SK-N-SH (cell line): ENCODE results near the gene GIT2. TPM values are rescaled to one million over a fixed set of nuclear protein-coding genes. Genes with fewer than 3 reads are reported as not detected.
A peak's percentile ranks its signal among the peaks of the same experiment; 100 is the strongest.

ENCODE experiments used
- CTCF ChIA-PET: fragments of 300-600, 350-600 bp; formaldehyde crosslinking; extraction: SDS; loops from one replicate; lab custom pipeline; 2021; lab: Yijun Ruan, JAX
- POLR2A ChIA-PET: fragments of 350-600 bp; sonication (Branson Sonifier 250); formaldehyde crosslinking; extraction: SDS; loops from one replicate; lab custom pipeline; 2020; ENCODE audit warnings: antibody characterized with exemption, inconsistent platforms; lab: Yijun Ruan, JAX
- DNase-seq: peaks from one replicate; pipeline ENCODE4 v3.0.0; 2012
- H2AFZ ChIP-seq: fragments of 200-600 bp; sonication (generic); 2 replicates; pipeline ENCODE4 v1.8.1; 2016; ENCODE audit warnings: antibody characterized with exemption, mild to moderate bottlenecking, low read depth
- H3F3A ChIP-seq: fragments of 200-600 bp; sonication (generic); replicated peaks from 2 replicates; pipeline ENCODE3; 2016; ENCODE audit warnings: antibody characterized with exemption, mild to moderate bottlenecking; ENCODE audit not compliant: insufficient read depth
- H3K27ac ChIP-seq, 2 experiments: fragments of 200-500 bp in 1 of 2; fragments of 200-600 bp in 1 of 2; sonication (Bioruptor generic) in 1 of 2; sonication (generic), shearing (Covaris generic) in 1 of 2; 2 replicates each; pipeline versions ENCODE4 v1.5.1 to v1.6.1; 2014 to 2016; ENCODE audit warnings: low read depth in 2 of 2, inconsistent platforms in 1 of 2, low read length in 1 of 2, mild to moderate bottlenecking in 1 of 2, mixed read lengths in 1 of 2
- H3K27me3 ChIP-seq: fragments of 200-600 bp; sonication (generic), shearing (Covaris generic); 2 replicates; pipeline ENCODE4 v1.6.1; 2016; ENCODE audit warnings: mixed run types; ENCODE audit not compliant: insufficient read depth
- H3K36me3 ChIP-seq, 2 experiments: fragments of 200-500 bp in 1 of 2; fragments of 200-600 bp in 1 of 2; sonication (Bioruptor generic) in 1 of 2; sonication (generic) in 1 of 2; replicated peaks in 1 of 2; 2 replicates each; pipeline versions ENCODE3 to v1.5.1; 2014 to 2016; ENCODE audit warnings: low read length in 1 of 2, mild to moderate bottlenecking in 1 of 2; ENCODE audit not compliant: insufficient read depth in 2 of 2, control insufficient read depth in 1 of 2
- H3K4me1 ChIP-seq, 2 experiments: fragments of 200-500 bp in 1 of 2; fragments of 200-600 bp in 1 of 2; sonication (Bioruptor generic) in 1 of 2; sonication (generic), shearing (Covaris generic) in 1 of 2; 2 replicates each; pipeline versions ENCODE4 v1.5.1 to v1.6.1; 2014 to 2016; ENCODE audit warnings: low read depth in 1 of 2, low read length in 1 of 2, mixed run types in 1 of 2; ENCODE audit not compliant: insufficient read depth in 2 of 2, control insufficient read depth in 1 of 2
- H3K4me2 ChIP-seq: fragments of 200-600 bp; sonication (generic), shearing (Covaris generic); 2 replicates; pipeline ENCODE4 v1.6.1; 2017; ENCODE audit warnings: mixed run types
- H3K4me3 ChIP-seq, 2 experiments: fragments of 200-500 bp in 1 of 2; fragments of 200-600 bp in 1 of 2; sonication (Bioruptor generic) in 1 of 2; sonication (generic), shearing (Covaris generic) in 1 of 2; 2 replicates each; pipeline versions ENCODE4 v1.5.1 to v1.8.1; 2014 to 2016; ENCODE audit warnings: low read depth in 2 of 2, inconsistent platforms in 1 of 2, low read length in 1 of 2, mild to moderate bottlenecking in 1 of 2, mixed read lengths in 1 of 2, moderate library complexity in 1 of 2
- H3K79me2 ChIP-seq: fragments of 200-600 bp; sonication (generic); 2 replicates; pipeline ENCODE4 v1.8.1; 2017; ENCODE audit warnings: mild to moderate bottlenecking; ENCODE audit not compliant: insufficient read depth
- H3K9ac ChIP-seq: fragments of 200-600 bp; sonication (generic); 2 replicates; pipeline ENCODE4 v1.6.1; 2017; ENCODE audit warnings: mixed run types
- H3K9me2 ChIP-seq: fragments of 200-600 bp; sonication (generic); 2 replicates; pipeline ENCODE4 v1.6.1; 2017; ENCODE audit warnings: mixed run types
- H3K9me3 ChIP-seq: fragments of 200-600 bp; sonication (generic); 2 replicates; pipeline ENCODE4 v1.6.1; 2017; ENCODE audit warnings: mixed run types, mild to moderate bottlenecking, moderate library complexity
- H4K20me1 ChIP-seq: fragments of 200-600 bp; sonication (generic); 2 replicates; pipeline ENCODE4 v1.6.1; 2017; ENCODE audit warnings: mild to moderate bottlenecking, mixed run types; ENCODE audit not compliant: insufficient read depth
- CHD2 ChIP-seq: fragments of 150-350 bp; IDR thresholded peaks from 2 replicates; pipeline ENCODE4 v1.6.1; 2018; ENCODE audit warnings: low read length; ENCODE audit not compliant: partially characterized antibody
- CTCF ChIP-seq: fragments of 200-600 bp; sonication (generic); IDR thresholded peaks from 2 replicates; pipeline ENCODE4 v1.6.1; 2017; ENCODE audit warnings: antibody characterized with exemption, mild to moderate bottlenecking, moderate library complexity
- FOSL2 ChIP-seq: IDR thresholded peaks from 2 replicates; pipeline ENCODE4 v1.4.0; 2012; ENCODE audit warnings: low read depth, mild to moderate bottlenecking, moderate library complexity, borderline replicate concordance
- FOXJ3 ChIP-seq: sonication (generic); formaldehyde crosslinking; IDR thresholded peaks from 2 replicates; pipeline ENCODE4 v1.5.1; 2020; ENCODE audit warnings: mild to moderate bottlenecking, missing genetic modification reagents
- FOXM1 ChIP-seq: IDR thresholded peaks from 2 replicates; pipeline ENCODE4 v1.4.0; 2012; ENCODE audit warnings: low read depth, mild to moderate bottlenecking
- GABPA ChIP-seq: IDR thresholded peaks from 2 replicates; pipeline ENCODE4 v1.4.0; 2012; ENCODE audit warnings: low read depth, mild to moderate bottlenecking
- JUND ChIP-seq: IDR thresholded peaks from 2 replicates; pipeline ENCODE4 v1.4.0; 2012
- MAX ChIP-seq: IDR thresholded peaks from 2 replicates; pipeline ENCODE4 v1.4.0; 2012; ENCODE audit warnings: low read depth
- MEF2A ChIP-seq: IDR thresholded peaks from 2 replicates; pipeline ENCODE4 v1.4.0; 2012; ENCODE audit warnings: low read depth, borderline replicate concordance
- NFIC ChIP-seq: IDR thresholded peaks from 2 replicates; pipeline ENCODE4 v1.4.0; 2012; ENCODE audit warnings: borderline replicate concordance
- NRF1 ChIP-seq: IDR thresholded peaks from 2 replicates; pipeline ENCODE4 v1.6.1; 2012; ENCODE audit warnings: low read depth, mild to moderate bottlenecking, low read length
- PBX3 ChIP-seq: IDR thresholded peaks from 2 replicates; pipeline ENCODE4; 2012
- POLR2AphosphoS5 ChIP-seq: IDR thresholded peaks from 2 replicates; pipeline ENCODE4 v1.6.1; 2012; ENCODE audit warnings: low read depth, low read length
- RAD21 ChIP-seq: IDR thresholded peaks from 2 replicates; pipeline ENCODE4 v1.6.1; 2012; ENCODE audit warnings: mild to moderate bottlenecking, low read length
- REST ChIP-seq: IDR thresholded peaks from 2 replicates; pipeline ENCODE4 v1.6.1; 2012; ENCODE audit warnings: mild to moderate bottlenecking, low read depth, low read length, moderate library complexity
- RXRA ChIP-seq: IDR thresholded peaks from 2 replicates; pipeline ENCODE4 v1.4.0; 2012; ENCODE audit warnings: low read depth, mild to moderate bottlenecking, borderline replicate concordance
- SIN3A ChIP-seq: IDR thresholded peaks from 2 replicates; pipeline ENCODE4 v1.6.1; 2012; ENCODE audit warnings: low read depth, mild to moderate bottlenecking, low read length, moderate library complexity, borderline replicate concordance
- SMC3 ChIP-seq: IDR thresholded peaks from 2 replicates; pipeline ENCODE4 v1.6.1; 2012; ENCODE audit warnings: low read depth, low read length, improper control_type of control experiment
- TAF1 ChIP-seq: IDR thresholded peaks from 2 replicates; pipeline ENCODE4 v1.6.1; 2012; ENCODE audit warnings: low read depth, mild to moderate bottlenecking, low read length, moderate library complexity, borderline replicate concordance
- TEAD4 ChIP-seq: IDR thresholded peaks from 2 replicates; pipeline ENCODE4 v1.4.0; 2012; ENCODE audit warnings: mild to moderate bottlenecking, borderline replicate concordance; ENCODE audit not compliant: insufficient read depth
- USF1 ChIP-seq: IDR thresholded peaks from 2 replicates; pipeline ENCODE4 v1.4.0; 2012; ENCODE audit warnings: low read depth, borderline replicate concordance
- YY1 ChIP-seq: IDR thresholded peaks from 2 replicates; pipeline ENCODE4 v1.4.0; 2012; ENCODE audit warnings: low read depth, mild to moderate bottlenecking
- WGBS: methylation state at CpG from one replicate; pipeline ENCODE4 v1.1.6; 2017; ENCODE audit warnings: low lambda C conversion rate; 5-methylcytosine and 5-hydroxymethylcytosine counted together
- polyA plus RNA-seq, 3 experiments: library from polyadenylated mRNA; depleted of rRNA; stranded (reverse); fragments of >200 nt; gene quantifications; 2 replicates each; pipeline ENCODE4 v1.2.3, GENCODE V29; 2012

GIT2 gene
- polyA plus RNA-seq, 1 of the 3 experiments (the other 2 are of a cell fraction), result 21.2 TPM

GRCh38 chr12:110039085-110039807, 43.1 kb upstream of the GIT2 start:
- peak overlapping the region; percentile 35 to 75; a peak in 3 of 4 replicates for H3K27ac ChIP-seq
- no peak overlapping the region for H2AFZ ChIP-seq
- no peaks in the 10 kb centered on the region for H3K9me2 ChIP-seq
- peaks cover 6% of the 10 kb centered on the region; the same call in 1 of the 2 replicates for H4K20me1 ChIP-seq
- peak overlapping the region; percentile 9; the same call in 1 of the 2 replicates for H3K4me2 ChIP-seq
- WGBS, result 28% methylated on average over 5 of the region's 5 CpGs
- CTCF ChIA-PET, result no interaction called here
- H3K27me3 ChIP-seq, result no peaks in the 10 kb centered on the region
- peaks cover 0 to 14% of the 10 kb centered on the region in 2 experiments; a peak in 3 of 4 replicates for H3K4me1 ChIP-seq
- no peaks in the 10 kb centered on the region for H3K9me3 ChIP-seq
- POLR2A ChIA-PET, result no interaction called here
- H3K9ac ChIP-seq, result 0 out of 2 replicates have a peak overlapping the region, but pooled peaks have one; percentile 18
- no peak for DNase-seq
- H3K4me3 ChIP-seq, result no peak overlapping the region
- peaks cover 77% of the 10 kb centered on the region; the same call in 1 of the 2 replicates for H3K79me2 ChIP-seq
- H3K36me3 ChIP-seq, result peaks cover 38% of the 10 kb centered on the region in 2 experiments
- peaks cover 44% of the 10 kb centered on the region for H3F3A ChIP-seq
- TF ChIP-seq FOXJ3 (CRISPR knock-in tag) (no peak), USF1 (no peak), YY1 (no peak), NRF1 (no peak), NFIC (no peak), CTCF (no peak), FOXM1 (no peak), MEF2A (no peak), GABPA (no peak), REST (no peak), SIN3A (no peak), RXRA (no peak), MAX (peak; percentile 46; the same call in 1 of the 2 replicates), RAD21 (no peak), TEAD4 (no peak), TAF1 (no peak), JUND (peak; percentile 41), POLR2AphosphoS5 (no peak; the same call in 1 of the 2 replicates), FOSL2 (peak; percentile 73; the same call in 1 of the 2 replicates), SMC3 (no peak), CHD2 (no peak), PBX3 (0 out of 2 replicates have a peak, but pooled peaks have one; percentile 10)
